Cardiac fibroblast (primary cell): ENCODE results near the gene RPS24.

ENCODE experiments used
- DNase-seq, 2 donors: peaks; one replicate each; pipeline versions ENCODE4 v3.0.0 to v3.0.0-alpha.2; 2010; ENCODE audit warnings: low read depth in 2 of 2
- H3K4me3 ChIP-seq, 2 donors: replicated peaks in 1 of 2; 1 replicate in 1 of 2; 2 replicates in 1 of 2; pipeline ENCODE4 v1.5.1; 2011; ENCODE audit warnings: low read depth in 2 of 2, low read length in 2 of 2, mild to moderate bottlenecking in 2 of 2, moderate library complexity in 1 of 2
- TF ChIP-seq, protein P1 (sequence below): IDR thresholded peaks from one replicate; pipeline ENCODE4 v1.5.1; 2011; ENCODE audit warnings: low read depth, mild to moderate bottlenecking, low read length, inconsistent platforms

Gene RPS24

DNA sequence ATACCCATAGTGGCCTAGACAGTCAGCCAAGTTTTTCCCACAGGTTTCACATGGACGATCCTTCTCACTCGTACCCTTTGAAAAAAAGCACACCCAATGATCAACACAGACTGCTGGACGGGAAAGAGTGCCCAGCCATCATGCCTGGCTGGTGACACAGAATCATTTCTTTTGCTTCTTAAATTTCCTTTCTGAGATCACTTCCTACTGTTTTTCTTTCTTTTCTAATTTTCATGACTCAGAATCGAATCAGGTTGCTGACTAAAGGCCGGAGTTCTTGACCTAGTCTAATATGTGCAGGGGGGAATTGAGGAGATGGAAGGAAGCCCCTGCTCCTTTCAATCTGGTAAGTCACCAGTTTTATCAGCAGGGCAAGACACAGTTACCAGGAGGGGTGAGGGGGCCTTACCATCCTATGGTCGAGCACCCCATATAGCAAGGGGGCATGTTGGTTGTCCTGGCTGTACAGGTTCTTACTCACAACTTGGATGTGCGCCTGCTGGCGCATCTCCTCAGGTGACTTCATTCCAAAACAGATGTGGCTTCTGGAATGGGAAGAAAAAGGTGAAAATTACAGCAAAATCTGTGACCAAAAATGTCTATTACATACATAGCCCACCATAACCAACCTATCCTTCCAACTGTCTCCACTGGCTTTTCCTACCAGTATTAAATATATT is 7.8 kb upstream of the RPS24 start:
- no peak overlapping the region for H3K4me3 ChIP-seq
- peak in 1 of 2 donors; percentile 84 for DNase-seq
- TF ChIP-seq, protein P1, sequence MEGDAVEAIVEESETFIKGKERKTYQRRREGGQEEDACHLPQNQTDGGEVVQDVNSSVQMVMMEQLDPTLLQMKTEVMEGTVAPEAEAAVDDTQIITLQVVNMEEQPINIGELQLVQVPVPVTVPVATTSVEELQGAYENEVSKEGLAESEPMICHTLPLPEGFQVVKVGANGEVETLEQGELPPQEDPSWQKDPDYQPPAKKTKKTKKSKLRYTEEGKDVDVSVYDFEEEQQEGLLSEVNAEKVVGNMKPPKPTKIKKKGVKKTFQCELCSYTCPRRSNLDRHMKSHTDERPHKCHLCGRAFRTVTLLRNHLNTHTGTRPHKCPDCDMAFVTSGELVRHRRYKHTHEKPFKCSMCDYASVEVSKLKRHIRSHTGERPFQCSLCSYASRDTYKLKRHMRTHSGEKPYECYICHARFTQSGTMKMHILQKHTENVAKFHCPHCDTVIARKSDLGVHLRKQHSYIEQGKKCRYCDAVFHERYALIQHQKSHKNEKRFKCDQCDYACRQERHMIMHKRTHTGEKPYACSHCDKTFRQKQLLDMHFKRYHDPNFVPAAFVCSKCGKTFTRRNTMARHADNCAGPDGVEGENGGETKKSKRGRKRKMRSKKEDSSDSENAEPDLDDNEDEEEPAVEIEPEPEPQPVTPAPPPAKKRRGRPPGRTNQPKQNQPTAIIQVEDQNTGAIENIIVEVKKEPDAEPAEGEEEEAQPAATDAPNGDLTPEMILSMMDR: no peak

DNA sequence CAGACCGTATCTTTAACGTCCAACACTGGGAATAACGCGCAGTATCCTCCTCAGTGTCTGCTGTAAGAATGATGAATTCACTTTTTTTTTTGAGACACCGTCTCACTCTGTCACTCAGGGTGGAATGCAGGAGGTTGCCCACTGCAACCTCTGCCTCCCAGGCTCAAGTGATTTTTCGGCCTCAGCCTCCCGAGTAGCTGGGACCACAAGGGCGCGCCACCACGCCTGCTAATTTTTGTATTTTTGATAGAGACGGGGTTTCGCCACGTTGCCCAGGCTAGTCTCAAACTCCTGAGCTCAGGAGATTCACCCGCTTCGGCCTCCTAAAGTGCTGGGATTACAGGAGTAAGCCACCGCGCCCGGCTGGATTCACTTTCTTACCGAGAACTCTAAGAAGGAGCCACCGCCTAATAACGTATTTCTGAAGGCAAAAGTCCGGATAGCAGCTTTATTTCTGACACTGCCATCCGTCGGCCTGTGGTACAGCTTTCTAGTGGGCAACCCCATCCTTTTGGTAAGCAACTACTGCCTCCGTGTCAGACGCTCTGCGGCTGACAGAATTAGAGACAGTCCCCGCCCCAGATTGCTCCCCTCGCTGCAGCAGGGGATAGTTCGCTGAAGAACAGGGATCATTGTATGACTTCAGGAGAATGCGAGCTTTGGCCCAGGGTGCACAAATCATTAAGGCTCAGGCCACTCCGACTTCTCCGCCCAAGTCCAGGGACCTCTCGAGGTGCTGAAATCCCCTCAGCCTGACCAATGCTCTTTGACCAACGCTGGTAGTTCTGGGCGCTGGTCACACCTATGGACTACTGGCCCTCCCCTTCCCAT is 5.0 kb upstream of the RPS24 start:
- peak; percentile 58 to 63 for DNase-seq
- TF ChIP-seq, protein P1: no peak
- peak overlapping the region; percentile 99 to 100 for H3K4me3 ChIP-seq

DNA sequence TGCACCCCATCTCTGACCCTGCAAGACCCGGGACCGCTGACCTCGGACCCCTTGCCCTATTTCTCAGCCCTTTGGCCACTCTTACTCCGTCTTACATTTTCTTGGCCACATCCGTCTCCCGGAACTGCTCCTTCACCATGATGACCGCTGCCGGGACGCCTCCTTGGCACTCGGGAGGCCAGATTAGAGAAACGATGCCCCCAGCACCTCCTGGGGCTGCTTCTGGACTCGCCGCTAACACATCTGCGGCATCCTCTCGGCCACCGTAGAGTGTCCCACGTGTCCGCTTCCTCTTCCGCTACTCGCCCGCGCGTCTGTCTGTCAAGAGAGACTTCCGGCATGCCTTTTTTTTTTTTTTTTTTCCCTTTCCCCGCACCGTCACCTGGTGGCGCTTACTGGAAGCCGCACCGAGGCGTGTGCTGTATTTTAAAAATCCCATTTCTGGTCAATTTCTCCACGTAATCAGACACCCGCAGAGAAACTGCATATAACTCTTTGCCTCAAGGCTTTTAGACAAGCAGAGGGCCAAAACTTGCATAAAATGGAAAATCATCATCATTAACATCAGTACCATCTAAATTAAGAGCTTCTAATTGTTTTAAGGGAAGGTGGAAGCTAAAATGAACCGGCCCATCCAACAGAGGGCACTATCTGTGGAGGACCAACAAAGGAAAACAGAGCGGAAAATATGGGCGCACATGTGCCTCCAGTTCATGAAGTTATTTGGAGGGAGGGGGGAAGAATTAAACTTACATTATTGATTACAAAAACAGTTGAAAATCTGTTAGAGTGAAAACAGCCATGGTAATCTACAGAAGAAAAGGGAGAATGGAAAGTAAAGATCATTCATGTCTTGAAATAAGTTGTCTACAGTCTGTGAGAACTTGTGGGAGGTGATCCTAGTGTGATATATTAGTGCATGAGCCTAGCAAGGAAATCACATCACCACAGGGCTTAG is 4.1 kb upstream of the RPS24 start, which contains the start of gene POLR3A:
POLR3A (minus strand) TSS at position 247 of the 958 bp plus-strand sequence; CDS start at position 139, 108 bp downstream.
- TF ChIP-seq, protein P1: peak; percentile 70
- peak; percentile 99 for DNase-seq

DNA sequence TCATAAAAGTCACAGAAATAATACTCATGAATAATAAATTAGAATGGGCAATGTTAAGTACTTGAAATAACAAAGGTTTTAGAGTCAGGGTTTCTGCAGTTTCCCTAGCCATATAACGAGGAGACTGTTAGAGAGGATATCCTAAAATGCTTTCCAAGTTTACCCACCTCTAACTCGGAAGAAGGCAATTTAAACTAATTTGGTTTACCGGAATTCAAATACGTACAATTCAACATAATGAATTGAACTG is 351 bp upstream of the RPS24 start:
- peak overlapping the region; percentile 77 to 89 for H3K4me3 ChIP-seq
- TF ChIP-seq, protein P1: no peak
- DNase-seq: no peak

More for the DNA sequence above, 4.1 kb upstream of the RPS24 start, which contains the start of gene POLR3A:
- peak within 1 kb of the TSS; percentile 99 to 100 for H3K4me3 ChIP-seq

DNA sequence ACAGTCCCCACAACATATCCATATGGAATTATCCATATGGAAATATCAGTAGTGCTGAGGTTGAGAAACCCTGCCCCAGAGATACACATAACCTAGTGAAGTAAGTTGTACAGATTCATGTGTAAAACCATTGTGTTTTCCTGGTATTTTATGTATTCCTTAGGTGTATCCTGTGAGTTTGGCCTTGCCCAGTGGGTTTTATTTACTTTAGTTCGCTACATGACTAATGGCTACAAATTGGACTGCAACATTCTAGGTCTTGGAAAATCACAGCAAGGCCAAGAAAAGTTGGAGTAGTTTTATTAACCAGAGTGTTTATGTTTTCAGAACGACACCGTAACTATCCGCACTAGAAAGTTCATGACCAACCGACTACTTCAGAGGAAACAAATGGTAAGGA is 1.4 kb downstream of the RPS24 start:
- TF ChIP-seq, protein P1: no peak
- H3K4me3 ChIP-seq: peak overlapping the region; percentile 77 to 89
- DNase-seq: peak in 1 of 2 donors; percentile 24

DNA sequence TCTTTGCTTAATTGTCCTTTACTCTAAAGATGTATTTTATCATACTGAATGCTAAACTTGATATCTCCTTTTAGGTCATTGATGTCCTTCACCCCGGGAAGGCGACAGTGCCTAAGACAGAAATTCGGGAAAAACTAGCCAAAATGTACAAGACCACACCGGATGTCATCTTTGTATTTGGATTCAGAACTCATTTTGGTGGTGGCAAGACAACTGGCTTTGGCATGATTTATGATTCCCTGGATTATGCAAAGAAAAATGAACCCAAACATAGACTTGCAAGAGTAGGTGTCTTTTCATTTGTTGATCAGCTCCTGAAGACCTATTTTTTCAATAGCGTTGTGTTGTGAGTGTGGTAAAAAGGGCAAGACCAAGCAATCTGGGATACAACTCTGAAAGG is 1.8 kb downstream of the RPS24 start:
- DNase-seq: no peak
- H3K4me3 ChIP-seq: no peak overlapping the region
- TF ChIP-seq, protein P1: no peak
